Left hindlimb (tissue), 1 donor: ENCODE results near the gene CCDC28A.
"Not testable (repeated sequence)": the region's sequence is repeated elsewhere in the genome, so short reads cannot be mapped to it uniquely, and the experiment has no call there.

ENCODE experiments used
- DNase-seq: peaks from one replicate; pipeline ENCODE4 v3.0.0-alpha.2; 2018

The CCDC28A gene

DNA sequence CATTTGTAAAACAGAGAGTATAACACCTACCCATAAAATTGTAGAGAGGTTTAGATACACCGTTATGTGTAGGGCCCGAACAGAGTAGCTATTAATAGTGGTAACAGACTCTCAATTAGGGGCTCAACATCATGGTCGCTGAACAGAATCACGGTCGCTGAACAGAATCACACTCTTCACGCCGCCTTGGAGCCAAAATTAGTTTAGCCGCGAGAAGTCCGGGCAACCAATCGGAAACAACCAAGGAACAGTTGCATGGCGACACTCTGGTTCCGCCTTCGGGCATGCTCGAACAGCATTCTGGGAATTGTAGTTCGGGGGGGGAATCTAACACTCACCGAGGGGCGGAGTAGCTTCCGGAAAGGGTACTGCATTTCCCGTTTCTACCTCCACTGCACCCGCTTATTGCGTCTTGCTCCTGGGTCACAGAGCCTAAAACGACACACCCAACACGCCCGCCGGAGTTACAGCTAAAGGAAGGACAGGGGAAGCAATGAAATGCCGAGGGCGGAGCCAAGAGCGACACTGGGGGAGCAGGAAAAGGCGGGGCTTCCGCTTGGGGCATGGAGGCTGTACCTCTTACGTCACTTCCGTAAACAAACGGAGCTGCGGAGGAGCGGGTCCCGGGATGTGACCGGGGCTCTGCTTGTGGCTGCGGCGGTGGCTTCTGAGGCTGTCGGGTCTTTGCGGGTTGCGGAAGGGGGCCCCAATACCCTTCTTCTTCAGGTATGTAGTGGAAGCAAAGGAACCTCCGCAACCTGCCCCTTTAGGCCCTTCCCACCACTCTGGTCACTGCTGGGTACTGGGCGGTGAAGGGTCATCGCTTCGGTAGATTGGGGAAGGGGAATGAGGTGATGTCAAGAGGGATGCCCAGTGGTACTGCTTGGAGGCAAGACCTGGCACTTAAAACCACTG, at the start of gene CCDC28A:
Gene CCDC28A, plus strand, starts transcription at position 593 of the 915 bp plus-strand sequence. CDS start 2,352 bp downstream, outside the sequence.
- DNase-seq: peak; percentile 97

GRCh38 chr6:138724015-138724414, 49.6 kb upstream of the CCDC28A start:
- DNase-seq: peak; percentile 67

- DNase-seq: no peak
Measured at GRCh38 chr6:138726066-138726756, 47.4 kb upstream of the CCDC28A start.

DNA sequence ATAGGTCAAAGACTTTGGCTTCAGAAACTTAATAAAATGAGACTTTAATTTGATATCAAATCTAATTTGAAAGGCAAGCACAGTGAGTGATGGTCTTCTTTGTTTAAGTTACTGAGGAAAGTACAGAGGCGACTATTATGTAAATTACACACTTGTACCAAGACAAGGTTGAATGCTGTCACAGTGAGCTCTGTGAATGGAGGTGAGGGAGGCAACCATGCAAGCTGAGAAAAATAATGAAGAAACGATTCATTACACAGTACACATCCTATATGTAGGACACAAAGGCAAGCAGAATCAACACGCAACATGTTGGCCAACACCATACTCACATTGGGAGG, 46.8 kb upstream of the CCDC28A start:
- DNase-seq: no peak

DNA sequence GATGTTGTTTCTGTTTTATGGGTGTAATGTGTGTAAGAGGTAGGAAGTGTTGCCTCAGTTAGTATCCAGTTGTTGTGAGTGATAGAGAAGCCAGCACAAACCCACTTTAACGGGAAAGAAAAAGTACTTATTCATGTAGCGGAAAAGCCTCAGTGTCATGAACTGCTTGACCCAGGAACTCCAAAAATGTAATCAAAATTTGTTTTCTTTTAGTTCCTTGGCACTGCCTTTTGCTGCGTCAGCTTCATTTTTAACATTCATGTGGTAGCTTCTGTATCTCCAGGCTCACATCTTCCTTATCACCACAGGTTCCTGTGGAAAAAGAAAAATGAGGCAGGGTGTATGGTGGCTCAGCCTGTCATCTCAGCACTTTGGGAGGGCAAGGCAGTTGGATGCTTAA, 46.4 kb upstream of the CCDC28A start:
- no peak for DNase-seq

GRCh38 chr6:138728662-138729061, 44.9 kb upstream of the CCDC28A start:
- no peak for DNase-seq

DNA sequence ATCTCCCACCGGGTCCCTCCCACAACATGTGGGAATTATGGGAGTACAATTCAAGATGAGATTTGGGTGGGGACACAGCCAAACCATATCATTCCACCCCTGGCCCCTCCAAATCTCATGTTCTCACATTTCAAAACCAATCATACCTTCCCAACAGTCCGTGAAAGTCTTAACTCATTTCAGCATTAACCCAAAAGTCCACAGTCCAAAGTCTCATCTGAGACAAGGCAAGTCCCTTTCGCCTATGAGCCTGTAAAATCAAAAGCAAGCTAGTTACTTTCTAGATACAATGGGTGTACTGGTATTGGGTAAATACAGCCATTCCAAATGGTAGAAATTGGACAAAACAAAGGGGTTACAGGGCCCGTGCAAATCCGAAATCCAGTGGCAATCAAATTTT, 43.5 kb upstream of the CCDC28A start:
- not testable (repeated sequence) for DNase-seq

DNA sequence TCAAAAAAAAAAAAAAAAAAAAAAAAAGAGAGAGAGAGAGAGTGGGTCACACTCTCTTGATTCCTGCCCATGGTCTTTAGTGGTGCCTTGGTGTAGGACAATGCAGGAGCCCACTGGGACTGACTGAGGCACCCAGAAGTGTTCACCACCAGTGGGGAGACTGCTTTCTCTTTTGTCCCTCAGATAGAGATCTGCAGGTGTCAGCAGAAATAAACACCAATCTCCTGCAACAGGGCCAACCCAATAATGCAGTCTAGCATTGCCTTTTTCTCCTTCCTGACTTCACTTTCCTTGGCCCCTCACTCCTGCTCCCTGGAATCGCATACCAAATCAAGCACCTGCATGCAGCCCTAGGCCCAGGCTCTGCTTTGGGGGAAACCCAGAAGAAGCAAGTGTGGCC, 39.0 kb upstream of the CCDC28A start:
- no peak for DNase-seq

GRCh38 chr6:138736640-138737039, 36.9 kb upstream of the CCDC28A start:
- no peak for DNase-seq

DNA sequence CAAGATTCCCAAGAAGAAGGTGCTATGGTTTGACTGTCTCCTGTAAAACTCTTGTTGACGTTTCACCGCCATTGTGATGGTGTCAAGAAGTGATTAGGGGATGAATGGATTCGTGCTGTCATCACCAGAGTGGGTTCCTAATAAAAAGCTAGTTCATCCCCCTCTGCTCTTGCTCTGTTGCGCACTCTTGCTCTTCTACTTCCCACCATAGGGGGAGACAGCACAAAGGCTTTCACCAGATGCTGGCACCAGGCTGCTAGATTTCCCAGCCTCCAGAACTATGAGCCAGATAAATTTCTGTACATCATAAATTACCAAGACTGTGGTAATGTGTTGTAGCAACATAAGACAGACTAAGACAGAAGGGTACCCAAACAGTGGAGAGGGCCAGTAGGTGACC, 21.6 kb upstream of the CCDC28A start:
- DNase-seq: no peak

DNA sequence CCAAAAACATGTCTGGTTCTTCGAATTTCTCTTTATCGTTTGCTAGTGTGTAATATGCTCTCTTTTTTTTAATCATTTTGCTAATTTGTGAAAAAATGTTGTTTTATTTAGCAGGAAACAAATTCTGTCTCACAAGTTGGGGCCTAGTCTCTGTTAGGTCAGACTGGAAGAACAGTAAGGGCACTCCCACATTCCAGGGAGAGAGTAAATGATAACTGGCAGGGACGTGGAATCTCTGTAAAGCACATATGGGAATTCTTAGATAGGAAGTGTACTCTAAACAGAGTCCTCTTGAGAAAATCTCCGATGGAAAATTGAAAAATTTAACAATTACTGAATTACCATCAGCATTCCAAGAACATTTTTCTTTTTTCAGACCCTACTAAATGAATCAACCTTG, 16.4 kb upstream of the CCDC28A start:
- no peak for DNase-seq

- DNase-seq: no peak
Measured at GRCh38 chr6:138765896-138766655, 7.5 kb upstream of the CCDC28A start.

DNA sequence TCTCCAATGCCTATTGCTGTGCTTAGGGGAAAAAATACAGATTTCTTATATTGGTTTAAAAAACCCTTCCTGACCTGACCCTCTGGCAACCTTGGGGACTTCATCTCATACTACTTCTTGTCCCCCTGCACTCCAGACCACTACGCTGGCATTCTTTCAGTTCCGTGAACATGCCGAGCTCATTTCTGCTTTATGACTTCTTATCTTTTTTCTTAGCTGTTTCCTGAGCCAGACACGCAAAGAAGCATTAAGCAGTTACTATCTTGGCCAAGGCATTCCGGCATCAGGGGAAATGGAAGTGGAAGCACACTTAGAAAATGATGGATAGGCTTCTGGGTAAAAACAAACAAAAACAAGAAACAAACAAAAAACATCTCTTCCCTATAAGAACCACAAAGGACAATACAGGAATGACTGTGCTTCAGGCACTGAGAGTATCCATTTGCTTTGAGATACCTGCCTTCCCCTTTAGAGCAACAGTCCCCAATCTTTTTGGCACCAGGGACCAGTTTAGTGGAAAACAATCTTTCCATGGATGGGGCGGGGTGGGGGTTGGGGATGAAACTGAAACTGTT, 4.4 kb upstream of the CCDC28A start:
- no peak for DNase-seq

DNA sequence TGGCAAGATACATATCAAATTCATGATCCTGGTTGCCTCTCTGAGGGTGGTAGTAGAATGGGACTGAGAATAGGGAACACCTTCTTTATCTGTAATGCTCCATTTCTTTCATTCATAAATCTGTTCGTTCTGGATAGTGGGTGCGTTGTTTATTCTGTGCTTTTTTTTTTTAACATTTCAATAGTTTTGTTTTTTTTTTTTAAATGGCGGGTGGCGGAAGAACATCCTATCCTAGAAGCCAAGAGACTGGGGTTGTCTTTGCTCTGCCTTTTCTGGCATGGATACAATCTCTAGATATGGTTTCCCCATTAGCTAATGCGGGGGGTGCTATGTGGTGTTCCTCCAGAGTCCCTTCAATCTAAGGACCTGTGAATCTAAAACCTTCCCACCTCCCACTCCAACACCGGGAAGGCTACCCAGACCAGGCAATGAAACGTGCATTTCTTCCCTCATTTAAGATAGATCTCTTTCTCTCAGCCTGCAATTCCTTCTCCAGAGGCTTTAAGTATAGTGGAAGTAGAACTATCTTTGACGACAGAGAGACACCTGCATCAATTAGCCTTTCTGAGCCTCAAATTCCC, 883 bp upstream of the CCDC28A start:
- DNase-seq: no peak

DNA sequence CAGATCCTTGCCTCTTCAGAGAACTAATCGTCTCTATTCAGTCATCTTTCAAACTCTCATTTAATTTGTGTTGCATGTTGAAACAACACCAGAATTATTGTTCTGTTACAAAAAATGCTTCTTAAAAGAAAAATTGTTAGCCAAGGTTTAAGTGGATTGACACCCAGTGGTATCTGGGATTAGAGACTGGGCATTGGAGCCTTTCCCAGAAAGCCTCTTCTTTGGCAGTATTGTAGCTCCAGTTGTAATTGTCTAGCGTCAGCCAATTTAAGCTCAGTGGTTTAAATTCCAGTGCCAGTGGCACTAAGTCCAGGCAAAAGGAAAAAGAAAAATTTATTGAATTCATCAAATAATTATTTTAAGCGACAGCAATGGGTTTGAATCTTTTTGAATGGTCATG, 801 bp downstream of the CCDC28A start:
- no peak for DNase-seq

DNA sequence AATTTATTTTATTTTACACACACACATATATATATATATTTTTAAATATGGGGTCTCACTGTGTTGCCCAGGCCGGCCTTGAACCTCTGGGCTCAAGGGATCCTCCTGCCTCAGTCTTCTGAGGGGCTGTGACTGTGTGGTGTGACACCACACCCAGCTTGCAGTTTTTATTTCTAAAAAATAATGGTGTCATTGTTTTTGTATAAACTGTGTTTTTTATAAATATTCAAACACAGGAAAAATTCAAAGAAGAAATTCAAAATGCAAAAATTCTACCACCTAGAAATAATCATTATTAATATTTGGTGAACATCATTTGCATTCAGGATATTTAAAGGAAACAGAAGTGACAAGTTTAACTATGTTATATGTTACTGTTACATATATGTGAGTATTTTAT, 3.1 kb downstream of the CCDC28A start:
- no peak for DNase-seq

DNA sequence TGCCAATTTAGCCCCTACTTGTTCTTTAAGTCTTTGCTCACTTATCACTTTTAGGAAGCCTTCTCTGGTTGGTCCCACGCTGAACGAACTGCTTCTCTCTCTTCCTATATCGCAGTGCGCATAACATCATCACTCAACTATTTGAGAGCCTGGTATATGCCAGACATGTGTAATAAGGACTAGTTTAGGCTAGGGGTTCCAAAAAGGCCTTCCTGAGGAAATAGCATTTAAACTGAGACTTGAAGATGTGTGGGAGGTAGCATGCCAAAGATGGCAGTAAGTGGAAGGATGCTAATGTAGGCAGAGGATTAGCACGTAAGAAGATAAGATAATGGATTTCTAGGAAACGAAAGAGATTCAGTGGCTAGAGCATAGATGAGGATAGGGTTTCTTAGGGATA, 4.8 kb downstream of the CCDC28A start:
- DNase-seq: no peak

GRCh38 chr6:138782243-138782642, 8.7 kb downstream of the CCDC28A start:
- DNase-seq: no peak

GRCh38 chr6:138785079-138785478, 11.5 kb downstream of the CCDC28A start:
- DNase-seq: no peak

DNA sequence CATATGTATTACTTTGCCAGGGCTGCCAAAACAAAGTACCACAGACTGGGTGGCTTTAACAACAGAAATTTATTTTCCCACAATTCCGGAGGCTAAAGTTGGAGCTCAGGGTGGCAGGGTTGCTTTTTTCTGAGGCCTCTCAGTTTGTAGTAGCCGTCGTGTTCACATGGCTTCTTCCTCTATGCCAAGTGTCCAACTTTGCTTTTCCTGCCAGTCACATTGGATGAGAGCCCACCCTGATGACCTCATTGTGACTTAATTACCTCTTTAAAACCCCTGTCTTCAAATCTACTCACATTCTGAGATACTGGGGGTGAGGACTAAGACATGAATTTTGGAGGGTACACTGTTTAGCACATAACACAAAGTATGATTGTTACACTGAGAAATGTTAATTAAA, 12.4 kb downstream of the CCDC28A start:
- no peak for DNase-seq

DNA sequence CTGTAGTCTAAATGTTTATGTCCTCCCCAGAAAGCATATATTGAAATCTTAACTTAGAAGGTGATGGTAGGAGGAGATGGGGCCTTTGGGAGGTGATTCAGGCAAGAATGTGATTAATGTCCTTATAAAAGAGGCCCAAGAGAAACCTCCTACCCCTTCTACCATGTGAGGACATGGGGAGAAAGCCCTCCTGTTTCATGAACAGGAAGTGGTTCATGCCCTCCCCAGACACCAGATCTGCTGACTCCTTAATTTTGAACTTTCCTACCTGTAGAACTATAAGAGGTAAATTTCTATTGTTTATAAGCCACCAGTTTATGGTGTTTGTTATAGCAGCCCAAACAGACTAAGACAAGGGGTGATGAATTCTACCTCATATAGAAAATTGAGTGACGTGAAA, 13.6 kb downstream of the CCDC28A start:
- DNase-seq: no peak

- DNase-seq: peak; percentile 77
Measured at GRCh38 chr6:138795809-138796603, 22.4 kb downstream of the CCDC28A start, which contains the start of gene ECT2L. Gene ECT2L (plus strand): TSS chr6:138796087. CDS start chr6:138813275, 17,188 bp downstream.
